Left forelimb (tissue), 1 donor: ENCODE results near the gene OTOL1.
"Not testable (repeated sequence)": the region's sequence is repeated elsewhere in the genome, so short reads cannot be mapped to it uniquely, and the experiment has no call there.

Experiments
- DNase-seq: peaks from one replicate; pipeline ENCODE4 v3.0.0-alpha.2; 2018; ENCODE audit warnings: low spot score

The OTOL1 gene

GRCh38 chr3:161496508-161496907 lies at the start of gene OTOL1:
TSS of gene OTOL1 (plus strand) at chr3:161496808. CDS start at chr3:161496808, 0 bp downstream.
- no peak for DNase-seq

GRCh38 chr3:161449785-161450184 lies 46.8 kb upstream of the OTOL1 start:
- no peak for DNase-seq

GRCh38 chr3:161452179-161452578 lies 44.4 kb upstream of the OTOL1 start:
- no peak for DNase-seq

DNA sequence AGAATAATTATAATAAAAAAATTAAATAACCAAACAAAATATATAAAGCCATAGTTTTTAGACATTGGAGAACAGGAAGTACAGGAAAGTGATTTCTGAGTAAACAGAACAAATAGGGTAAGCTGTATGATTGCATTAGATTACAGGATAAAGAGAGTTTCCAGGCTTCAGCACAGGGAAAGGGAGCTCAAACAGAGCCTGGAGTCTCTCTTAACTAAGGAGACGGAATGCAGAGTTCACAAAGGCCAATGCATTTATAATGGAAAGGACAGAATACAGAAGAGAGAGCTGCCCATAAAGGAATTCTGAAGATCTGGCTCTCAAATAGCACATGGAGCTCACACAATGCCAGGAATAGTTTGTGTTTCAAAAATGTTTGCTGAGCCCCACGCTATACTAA lies 42.0 kb upstream of the OTOL1 start:
- DNase-seq, result no peak

GRCh38 chr3:161455962-161456361 lies 40.6 kb upstream of the OTOL1 start:
- DNase-seq, result no peak

- no peak for DNase-seq
Observed at GRCh38 chr3:161462138-161462537, 34.5 kb upstream of the OTOL1 start.

- no peak for DNase-seq
Observed at GRCh38 chr3:161471211-161471610, 25.4 kb upstream of the OTOL1 start.

GRCh38 chr3:161474139-161474538 lies 22.5 kb upstream of the OTOL1 start:
- DNase-seq, result no peak

DNA sequence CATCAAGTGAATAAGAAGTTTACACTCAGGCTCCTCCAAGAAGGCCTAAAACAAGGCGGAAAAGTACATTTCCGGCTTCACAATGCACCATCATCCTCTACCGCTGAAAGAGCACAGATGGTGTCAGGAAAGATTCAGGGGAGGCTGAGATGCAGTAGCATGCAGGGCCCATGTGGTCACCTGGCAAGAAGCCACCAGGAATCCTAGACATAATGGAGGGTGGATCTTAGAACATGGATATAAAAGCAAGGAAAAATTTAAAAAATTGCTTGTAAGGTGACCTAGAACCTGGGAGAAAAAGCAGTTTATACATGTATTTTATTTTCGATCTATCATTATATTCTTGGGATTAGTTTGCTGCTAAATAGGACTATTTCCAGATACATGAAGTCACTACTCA lies 21.9 kb upstream of the OTOL1 start:
- no peak for DNase-seq

DNA sequence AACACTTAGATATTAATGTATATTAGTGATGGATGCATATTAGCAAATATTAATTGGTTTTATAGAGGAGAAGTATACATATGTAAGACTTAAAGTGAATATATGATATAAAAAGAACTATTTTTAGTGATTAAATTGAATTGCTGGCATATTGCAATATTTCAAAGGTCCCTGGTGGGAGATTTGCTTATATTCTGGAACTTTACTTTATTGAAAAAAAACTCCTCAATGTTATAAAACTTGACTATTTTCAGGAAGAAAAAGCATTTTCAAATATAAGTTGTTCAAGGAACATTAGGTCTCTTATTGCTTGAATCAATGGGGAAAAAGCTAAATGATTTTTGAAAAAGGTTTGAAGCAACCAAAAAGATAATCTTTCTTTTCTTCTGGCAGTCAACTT lies 21.4 kb upstream of the OTOL1 start:
- DNase-seq, result no peak

GRCh38 chr3:161475905-161476304 lies 20.7 kb upstream of the OTOL1 start:
- DNase-seq, result no peak

DNA sequence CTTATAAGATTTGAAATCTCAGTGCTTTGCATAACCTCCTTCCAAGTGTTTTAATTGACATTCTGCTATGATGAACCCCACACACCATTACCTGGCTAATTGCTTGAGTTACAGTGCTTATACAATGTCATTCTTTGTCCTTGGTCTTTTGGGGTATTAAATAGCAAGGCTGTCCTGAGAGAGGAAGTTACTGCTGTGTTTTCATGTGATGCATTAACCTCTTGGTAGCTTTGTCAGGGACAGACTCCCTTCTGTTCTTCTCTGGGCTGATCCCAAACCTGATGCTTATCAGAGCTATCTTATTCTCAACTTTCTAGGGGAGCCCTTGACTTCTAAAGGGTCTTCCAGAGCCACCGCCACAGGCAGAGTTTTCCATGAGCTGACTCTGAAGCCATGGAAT lies 12.4 kb upstream of the OTOL1 start:
- DNase-seq, result no peak

GRCh38 chr3:161488284-161488683 lies 8.3 kb upstream of the OTOL1 start:
- DNase-seq, result not testable (repeated sequence)

DNA sequence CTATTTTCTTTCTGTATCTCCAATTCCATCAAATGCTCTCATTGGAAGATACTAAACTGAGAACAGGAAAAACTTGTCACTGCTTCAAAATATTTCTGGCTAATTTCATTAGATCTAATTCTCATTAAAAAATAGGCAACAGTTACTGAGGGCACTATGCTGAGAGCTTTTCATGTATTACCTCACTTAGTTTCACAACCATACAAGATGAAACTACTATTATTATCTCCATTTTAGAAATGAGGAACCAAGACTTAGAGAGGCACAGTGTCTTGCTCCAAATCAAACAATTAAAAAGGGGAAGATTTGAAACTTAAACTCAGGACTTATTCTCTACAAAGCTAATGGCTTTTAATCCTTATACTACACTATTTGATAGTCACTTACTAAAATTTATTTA lies 7.2 kb upstream of the OTOL1 start:
- no peak for DNase-seq

DNA sequence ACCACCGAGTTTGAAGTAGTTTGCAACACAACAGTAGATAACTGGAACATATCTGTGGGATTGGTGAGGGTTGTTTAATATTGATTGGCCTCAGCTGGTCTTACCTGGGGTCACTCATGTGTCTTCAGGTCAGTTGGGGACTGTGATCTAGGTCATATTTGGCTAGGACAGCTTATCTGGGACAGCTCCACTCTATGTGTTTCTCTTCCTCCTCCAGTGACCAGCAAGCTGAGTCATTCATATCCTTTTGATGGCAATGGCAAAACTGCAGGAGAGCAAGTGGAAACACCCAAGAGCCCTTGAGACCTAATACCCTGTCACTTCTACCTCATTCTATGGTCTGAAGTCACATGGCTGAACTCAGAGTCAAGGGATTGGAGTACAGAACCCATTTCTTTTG lies 5.8 kb upstream of the OTOL1 start:
- not testable (repeated sequence) for DNase-seq

GRCh38 chr3:161498259-161498921 lies 1.8 kb downstream of the OTOL1 start:
- DNase-seq, result no peak

DNA sequence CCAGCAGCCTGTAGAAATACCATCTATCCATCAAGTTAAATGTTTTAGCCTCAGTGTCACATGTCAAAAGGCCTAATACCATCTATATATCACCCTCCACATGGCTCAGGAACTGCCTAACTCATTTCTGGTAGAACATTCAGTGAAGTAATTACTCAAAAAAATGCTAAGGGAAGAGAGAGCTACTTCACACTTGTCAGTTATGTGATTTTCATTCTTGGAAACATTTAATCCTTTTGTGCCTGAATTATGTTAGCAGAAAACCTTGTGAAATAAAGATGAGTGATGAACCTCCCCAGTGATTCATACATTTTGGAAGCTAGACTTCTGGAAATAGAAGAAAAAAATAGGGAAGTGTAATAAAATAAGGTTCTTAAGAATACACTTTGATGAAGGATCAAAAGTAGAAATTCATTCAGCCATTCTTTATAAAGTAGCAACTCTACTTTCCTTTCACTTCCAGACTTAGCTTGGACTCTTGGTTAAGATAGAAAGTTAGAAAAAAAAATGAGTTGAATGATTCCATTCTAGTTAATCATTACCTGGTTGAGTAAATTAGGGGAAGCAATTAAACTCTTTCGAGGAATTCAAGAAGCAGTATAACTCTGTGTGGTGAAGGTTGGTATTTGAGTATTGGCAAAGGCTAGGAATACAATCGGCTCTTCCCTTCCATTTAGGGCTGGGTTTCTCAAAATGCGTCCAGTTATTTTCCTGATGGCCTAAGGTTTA lies 3.6 kb downstream of the OTOL1 start:
- DNase-seq, result no peak

- DNase-seq, result no peak
Observed at GRCh38 chr3:161503271-161503670, 6.7 kb downstream of the OTOL1 start.

GRCh38 chr3:161508852-161509477 lies 12.4 kb downstream of the OTOL1 start:
- no peak for DNase-seq

DNA sequence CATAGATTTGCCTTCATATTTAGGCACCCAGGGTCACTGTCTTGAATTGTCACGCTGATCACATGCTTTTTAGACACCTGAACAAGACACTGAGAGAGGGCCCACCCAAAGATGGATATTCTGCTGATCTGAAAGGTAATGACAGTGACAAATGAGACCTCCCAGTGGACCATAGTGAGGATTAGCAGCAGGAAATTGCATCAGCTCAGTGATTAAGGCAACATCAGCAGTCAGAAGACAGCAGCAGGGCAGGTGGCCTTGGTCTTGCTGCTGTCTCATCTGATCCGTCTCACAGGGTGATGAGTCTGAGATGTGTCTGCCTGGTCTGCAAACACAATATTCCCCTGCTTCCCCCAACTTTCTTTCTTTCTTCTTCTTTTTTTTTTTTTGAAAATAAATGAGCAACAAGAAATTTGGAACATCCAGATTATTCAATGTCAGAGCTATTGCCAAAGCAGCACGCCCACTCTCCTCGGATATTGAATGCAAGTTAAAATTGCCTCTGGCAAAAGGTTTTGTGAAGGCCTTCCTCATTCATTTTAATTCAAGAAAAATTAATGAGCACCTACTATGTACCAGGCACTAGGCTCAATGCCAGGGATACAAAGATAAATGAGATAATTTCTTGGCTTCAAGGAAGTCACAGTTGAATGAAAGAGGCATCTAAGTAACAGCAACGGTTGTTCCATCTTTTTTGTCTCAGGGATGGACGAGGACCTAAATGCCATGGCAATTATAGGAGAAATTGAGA lies 14.1 kb downstream of the OTOL1 start:
- DNase-seq, result no peak

- no peak for DNase-seq
Observed at GRCh38 chr3:161523916-161524315, 27.3 kb downstream of the OTOL1 start.

DNA sequence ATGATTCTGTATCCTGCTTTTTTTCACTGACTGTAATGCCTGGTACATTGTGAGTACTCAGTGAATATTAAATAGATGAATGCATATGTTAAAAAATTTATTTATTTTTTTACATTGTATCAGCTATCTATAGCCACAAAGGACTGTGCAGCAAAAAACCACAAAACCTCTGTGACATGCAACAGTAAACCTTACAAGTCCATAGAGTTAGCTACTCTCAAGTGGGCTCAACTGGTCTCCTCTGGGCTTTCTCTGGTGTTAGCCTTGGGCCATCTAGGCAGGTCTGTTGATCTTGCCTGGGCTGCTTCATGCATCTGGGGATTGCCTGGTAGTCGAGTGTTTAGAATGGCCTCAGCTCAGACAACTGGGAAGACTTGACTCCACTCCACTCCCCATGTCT lies 35.3 kb downstream of the OTOL1 start:
- DNase-seq, result no peak

DNA sequence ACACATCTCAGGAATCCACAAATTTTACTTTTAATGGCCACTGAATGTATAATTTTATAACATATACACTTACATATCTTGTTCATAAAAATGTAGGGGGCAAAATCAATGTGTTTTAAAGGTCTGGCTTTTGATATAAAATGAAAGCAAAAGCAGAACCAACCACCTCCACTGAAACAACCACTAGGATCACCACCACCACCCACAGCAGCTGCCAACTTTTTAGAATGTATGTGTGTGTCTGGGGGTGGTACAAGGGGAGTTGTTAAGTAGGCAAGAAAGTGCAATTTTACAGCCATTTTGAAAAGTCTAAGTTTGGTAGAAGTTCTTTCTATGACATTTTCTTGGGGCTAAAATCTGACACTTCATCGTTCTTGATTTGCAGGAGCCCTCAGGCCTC lies 44.0 kb downstream of the OTOL1 start:
- no peak for DNase-seq
